Activated CD4-positive, CD25-positive, alpha-beta regulatory T cell treated with anti-CD3 and anti-CD28 coated beads, Interleukin-2, amount 50 U/mL, for 16 hours (primary cell): ENCODE data around the gene ZNF345.

Source experiments
- DNase-seq: peaks from one replicate; pipeline ENCODE4 v3.0.0-alpha.2; 2020; ENCODE audit warnings: low read depth, low spot score

ZNF345 gene

GRCh38 chr19:36916991-36917390 lies 66.3 kb downstream of the ZNF345 start:
- DNase-seq = no peak

- no peak for DNase-seq
These were observed 67.4 kb downstream of the ZNF345 start for GRCh38 chr19:36918090-36918489.
